GM19240 (cell line): Measurements from ENCODE around the gene KNG1.
"Not testable (repeated sequence)": the region's sequence is repeated elsewhere in the genome, so short reads cannot be mapped to it uniquely, and the experiment has no call there.

ENCODE experiments used
- DNase-seq: peaks from one replicate; pipeline ENCODE4 v3.0.0; 2011; ENCODE audit warnings: low spot score; ENCODE audit not compliant: insufficient read length

KNG1 gene

DNA sequence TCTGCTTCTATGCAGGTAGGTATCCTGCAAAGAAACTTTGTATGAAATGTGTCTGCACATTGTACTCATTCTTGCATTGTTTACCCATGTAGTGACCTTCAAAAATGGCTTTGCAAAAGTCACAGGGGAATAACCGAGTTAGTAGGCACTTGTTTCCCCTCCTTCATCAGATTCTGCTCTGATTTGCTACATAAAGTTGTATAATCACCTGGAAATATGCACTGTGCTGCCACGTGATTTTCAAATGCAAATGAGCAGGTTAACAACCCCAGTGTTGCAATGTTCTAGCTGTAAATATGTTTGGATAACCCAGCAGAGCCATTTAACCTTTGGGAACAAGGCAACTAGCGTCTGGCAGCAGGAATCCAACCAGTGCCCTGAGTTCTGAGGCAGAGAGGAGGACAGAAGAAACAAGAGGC lies at the start of gene KNG1:
Gene KNG1, plus strand, starts transcription at position 321 of the 419 bp plus-strand sequence. CDS start 184 bp downstream, outside the sequence.
- no peak for DNase-seq

DNA sequence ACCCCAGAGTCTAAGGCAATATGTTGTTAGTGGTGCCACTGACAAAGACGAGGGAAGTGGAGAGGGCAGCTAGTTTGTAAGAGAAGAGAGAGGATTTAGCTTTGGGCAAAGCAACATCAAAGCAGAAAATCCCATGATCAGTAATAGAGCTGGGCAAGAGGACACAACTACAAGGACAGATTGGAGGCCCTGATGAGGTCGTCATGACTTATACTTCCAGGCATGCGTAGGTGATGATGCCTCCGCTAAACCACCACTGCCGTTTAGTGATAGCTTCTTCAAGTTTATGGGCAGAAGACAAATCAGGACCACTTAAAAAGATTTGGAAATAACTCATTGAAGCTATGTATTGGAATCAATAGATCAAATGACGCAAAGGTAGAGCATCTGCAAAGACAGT lies 48.7 kb upstream of the KNG1 start:
- no peak for DNase-seq

GRCh38 chr3:186669378-186670084 lies 47.6 kb upstream of the KNG1 start:
- DNase-seq, result no peak

DNA sequence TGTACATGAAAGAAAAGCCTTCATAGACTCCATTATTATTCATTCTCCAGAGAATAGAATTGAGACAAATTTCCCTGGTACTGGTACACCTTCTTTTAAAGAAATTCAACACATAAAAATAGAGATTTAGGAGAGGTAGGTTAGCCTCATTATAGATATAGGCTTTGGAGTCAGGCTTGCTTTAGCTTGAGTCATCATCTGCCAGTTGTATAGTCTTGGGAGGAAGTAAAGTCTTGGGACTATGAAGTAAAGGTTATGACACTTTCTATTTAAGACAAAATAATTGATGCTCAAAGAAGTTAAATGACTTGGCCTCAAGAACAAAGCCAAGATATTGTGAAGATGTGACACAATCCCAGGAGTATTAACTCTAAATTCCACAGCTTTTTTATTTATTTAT lies 47.0 kb upstream of the KNG1 start:
- no peak for DNase-seq

- DNase-seq, result no peak
These were observed 46.1 kb upstream of the KNG1 start for GRCh38 chr3:186671051-186671450.

DNA sequence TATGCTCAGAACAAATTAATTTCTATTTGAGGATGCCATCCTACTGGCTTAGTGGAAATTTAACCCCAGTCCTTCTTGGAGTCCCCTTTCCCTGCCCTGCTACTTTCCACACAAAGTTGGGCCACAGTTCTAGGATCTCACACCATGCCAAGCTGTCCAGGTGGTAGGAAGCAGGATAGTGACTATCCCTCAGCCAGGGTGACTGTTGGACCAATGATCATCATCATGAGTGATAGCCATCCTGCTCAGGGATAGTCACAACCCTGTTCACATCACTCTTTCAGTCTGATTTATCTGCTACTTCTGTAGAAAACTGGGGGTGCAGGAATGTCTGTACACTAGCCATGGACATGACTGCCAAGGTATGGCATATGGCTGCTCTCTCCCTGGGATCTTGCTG lies 38.6 kb upstream of the KNG1 start:
- no peak for DNase-seq

DNA sequence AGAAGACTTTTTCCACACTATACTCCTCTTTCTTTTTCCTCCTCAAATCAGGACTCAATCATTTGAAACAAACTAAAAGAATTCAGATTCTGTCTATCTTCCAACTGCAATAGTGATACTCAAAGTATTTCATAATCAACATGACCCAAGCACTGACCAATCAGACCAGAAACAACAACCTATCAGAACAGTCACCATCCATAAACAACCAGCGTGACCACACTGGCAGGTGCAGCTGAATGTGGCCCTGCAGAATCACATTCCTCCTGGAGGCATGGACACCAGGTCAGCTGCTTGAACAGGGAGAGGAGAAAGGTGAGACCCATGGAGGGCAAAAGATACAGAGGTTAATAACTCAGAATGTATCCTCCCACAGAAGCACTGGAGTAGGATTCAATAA lies 38.0 kb upstream of the KNG1 start:
- no peak for DNase-seq

GRCh38 chr3:186680869-186681268 lies 36.3 kb upstream of the KNG1 start:
- DNase-seq, result no peak

DNA sequence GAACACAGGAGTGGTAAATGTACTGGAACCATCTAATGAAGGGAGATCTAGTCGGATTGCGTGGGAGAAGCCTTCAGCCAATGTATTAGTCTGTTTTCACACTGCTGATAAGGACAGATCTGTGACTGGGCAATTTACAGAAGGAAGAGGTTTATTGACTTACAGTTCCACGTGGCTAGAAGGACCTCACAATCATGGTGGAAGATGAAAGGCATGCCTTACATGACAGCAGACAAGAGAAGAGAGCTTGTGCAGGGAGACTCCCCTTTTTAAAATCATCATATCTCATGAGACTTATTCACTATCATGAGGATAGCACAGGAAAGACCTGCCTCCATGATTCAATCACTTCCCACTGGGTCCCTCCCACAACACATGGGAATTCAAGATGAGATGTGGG lies 34.3 kb upstream of the KNG1 start:
- no peak for DNase-seq

GRCh38 chr3:186683979-186684378 lies 33.2 kb upstream of the KNG1 start:
- no peak for DNase-seq

DNA sequence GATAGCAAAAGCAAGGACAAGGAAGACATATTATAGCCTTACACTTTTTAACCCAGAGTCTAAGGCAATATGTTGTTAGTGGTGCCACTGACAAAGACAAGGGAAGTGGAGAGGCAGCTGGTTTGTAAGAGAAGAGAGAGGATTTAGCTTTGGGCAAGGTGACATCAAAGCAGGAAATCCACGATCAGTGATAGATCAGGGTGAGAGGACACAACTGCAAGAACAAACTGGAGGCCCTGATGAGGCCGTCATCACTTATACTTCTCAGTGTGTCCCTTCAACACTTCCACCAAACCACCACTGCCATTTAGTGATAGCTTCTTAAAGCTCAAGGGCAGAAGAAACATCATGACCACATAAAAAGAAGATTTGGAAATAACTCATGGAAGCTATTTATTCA lies 30.7 kb upstream of the KNG1 start:
- DNase-seq, result not testable (repeated sequence)

DNA sequence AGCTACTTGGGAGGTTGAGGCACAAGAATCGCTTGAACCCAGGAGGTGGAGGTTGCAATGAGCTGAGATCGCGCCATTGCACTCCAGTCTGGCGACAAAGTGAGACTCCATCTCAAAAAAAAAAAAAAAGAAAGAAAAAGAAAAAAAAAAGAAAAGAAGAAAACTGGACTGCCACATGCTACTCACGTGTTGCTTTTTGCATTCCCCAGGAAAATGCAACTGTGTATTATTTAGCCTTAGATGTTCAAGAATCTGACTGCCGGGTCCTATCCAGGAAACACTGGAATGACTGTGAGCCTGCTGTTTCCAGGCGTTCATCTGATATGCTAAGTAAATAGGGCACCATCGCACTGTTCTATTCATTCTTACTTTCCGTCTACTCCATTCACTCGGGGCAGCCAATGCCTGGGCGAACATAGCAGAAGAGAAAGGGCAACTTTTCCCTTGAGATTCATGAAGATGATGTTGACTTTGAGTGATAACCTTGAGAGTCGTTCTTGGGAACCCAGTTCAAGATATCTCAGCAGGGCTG lies 30.0 kb upstream of the KNG1 start:
- no peak for DNase-seq

GRCh38 chr3:186690304-186690703 lies 26.9 kb upstream of the KNG1 start:
- DNase-seq, result not testable (repeated sequence)

GRCh38 chr3:186691676-186692075 lies 25.5 kb upstream of the KNG1 start:
- no peak for DNase-seq

DNA sequence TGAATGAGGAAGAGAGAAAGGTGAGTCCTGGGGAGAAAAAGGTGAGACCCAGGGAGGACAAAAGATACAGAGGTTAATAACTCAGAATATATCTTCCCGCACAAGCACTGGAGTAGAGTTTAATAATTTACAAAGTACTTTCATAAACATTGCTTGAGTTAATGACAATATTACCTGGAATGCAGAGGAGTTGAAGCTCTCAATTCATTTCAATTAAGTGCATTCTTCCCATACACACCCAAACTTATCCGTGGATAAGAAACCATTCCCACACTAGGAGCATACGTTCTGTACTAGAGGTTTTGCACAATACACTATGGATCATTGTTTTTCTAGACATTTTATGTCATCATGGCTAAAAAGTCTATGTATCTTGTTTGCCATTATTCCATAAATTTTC lies 23.3 kb upstream of the KNG1 start:
- no peak for DNase-seq

DNA sequence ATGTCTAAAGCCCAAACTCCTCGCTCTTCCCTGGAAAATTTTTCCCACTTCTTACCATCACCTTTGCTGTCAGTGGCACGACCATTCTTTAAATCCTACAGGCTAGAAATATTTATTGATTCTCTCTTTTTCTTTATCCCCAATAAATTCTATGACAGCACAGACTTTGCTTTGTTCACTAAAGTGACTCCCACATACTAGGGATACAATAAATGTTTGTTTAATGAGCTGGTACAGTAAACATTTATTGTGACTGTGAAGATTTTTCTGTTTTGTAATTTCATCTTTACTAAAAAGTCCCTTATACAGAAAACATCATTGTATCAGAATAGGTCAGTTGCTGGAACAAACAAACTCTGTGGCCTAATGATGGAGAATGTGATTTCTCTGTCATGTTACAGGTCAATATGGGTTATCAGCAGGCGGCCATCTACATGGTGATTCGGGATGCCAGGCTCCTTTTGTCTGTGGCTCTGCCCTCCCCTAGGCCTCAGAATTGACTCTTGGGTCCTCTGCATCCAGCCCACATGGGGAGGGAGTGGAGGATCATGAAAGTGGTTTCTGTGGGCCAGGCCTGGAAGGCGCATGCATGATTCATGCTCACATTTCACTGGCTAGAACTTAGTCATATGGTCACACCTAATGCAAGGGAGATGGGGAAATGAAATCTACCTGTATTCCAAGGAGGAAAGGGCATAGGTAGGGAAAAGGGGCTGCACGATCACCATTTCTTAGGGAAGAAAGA lies 22.7 kb upstream of the KNG1 start:
- DNase-seq, result no peak

DNA sequence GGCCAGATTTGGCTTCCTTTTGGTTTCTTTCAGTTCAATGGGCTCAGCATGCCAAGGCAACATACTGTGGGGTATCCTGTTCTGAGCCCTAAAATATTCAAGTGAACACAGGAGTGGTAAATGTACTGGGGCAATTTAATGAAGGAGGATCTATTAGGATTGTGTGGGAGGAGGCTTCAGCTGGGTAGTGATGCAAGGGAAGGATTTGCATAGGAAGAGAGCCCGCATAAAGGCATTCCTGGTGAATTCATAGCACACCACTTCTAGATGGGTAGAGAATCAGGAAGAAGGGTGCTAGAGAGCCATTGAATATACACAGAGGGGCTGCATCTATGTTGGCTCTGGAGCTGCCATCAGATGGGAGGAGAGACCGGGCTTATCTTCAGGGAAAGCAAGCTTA lies 20.6 kb upstream of the KNG1 start:
- no peak for DNase-seq

- DNase-seq, result no peak
These were observed 19.6 kb upstream of the KNG1 start for GRCh38 chr3:186697510-186697909.

DNA sequence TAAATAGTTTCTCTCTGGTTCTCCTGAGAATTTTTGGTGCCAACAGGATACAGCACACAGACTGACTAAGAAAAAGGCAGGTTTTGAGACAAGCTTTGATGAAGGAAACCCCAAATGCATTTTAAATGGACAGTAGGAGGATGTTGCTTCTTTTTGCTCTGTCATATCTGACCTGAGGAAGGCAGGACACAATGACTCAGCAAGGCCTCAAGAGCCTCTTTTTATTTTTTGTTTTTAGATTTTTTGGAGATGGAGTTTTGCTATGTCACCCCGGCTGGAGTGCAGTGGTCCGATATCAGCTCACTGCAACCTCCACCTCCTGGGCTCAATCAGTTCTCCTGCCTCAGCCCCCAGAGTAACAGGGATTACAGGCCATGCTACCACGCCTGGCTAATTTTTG lies 16.9 kb upstream of the KNG1 start:
- no peak for DNase-seq

DNA sequence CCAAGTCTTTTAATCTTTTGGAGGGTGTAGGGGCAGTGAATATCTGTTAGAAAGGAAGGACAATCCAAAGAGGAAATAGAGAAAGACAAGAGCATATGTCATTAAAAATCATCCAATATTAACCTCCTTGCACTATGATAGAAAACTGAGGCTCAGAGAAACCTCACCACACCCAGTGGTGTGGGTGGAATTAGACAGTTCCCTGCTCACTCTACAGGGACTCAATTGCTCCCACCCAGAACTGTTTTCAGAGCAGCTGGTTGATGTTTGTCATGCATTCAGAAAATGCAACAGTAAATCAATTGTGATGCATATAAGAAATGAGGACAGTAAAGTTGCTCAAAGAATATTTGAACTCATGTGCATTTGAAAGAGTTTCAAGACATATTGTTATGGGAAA lies 14.7 kb upstream of the KNG1 start:
- not testable (repeated sequence) for DNase-seq

DNA sequence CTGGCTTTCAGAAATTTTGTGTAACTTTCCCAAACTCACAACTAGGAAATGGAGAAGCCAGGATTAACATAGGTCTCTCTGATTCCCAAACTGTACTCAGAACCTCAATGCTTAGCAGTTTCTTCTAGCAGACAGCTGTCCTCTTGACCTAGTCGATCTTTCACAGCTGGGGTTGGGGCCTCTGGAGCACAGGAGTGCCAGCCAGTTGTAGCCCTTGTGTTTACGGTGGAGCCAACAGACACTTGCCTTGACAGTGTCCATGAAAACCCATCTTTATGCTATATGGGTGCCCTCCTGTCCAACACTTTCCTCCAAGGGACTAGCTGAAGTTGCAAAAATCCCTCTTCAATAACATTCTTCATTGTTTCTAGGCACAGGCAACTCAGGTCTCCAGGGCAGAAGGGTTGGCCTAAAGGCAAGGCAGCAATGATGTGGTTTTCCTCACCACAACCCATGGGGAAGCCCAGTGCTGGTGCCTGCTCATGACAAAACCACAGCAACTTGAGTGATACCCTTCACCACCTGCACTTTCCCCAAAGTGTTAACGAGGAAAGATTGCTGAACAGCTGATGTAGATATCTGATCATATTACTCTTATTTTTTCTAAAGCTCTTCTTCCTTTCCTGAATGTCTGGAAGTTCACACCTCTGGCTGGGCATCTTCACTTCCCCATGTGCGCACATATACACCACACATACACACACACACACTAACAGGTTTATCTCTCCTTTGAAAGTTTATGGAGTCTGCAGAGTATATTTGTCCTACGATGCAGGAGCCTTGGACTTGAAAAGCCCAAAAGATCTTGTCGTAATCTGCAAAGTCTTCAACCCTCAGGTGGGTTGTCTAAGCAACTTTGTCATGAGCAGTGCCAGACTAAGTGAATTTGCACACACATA lies 11.0 kb upstream of the KNG1 start:
- DNase-seq, result no peak
